GM12878 (cell line): ENCODE results near the gene USP5.

Experiments
- BHLHE40 ChIP-seq, 2 experiments: fragments of 450-650 bp in 1 of 2; IDR thresholded peaks; 2 replicates each; pipeline ENCODE4 v1.6.1; 2011 to 2017; ENCODE audit warnings: low read depth in 2 of 2, borderline replicate concordance in 1 of 2, improper control_type of control experiment in 1 of 2, low read length in 1 of 2, mild to moderate bottlenecking in 1 of 2
- EZH2 ChIP-seq: IDR thresholded peaks from 2 replicates; pipeline ENCODE4 v1.6.1; 2012; ENCODE audit warnings: low read depth, mild to moderate bottlenecking, control low read depth, inconsistent platforms, low read length, borderline replicate concordance; ENCODE audit not compliant: control insufficient read depth
- FOXM1 ChIP-seq: IDR thresholded peaks from 2 replicates; pipeline ENCODE4 v1.6.1; 2012; ENCODE audit warnings: low read depth, mild to moderate bottlenecking, inconsistent platforms, low read length, moderate library complexity
- KDM1A ChIP-seq: fragments of 200-600 bp; sonication (generic); IDR thresholded peaks from 2 replicates; pipeline ENCODE4 v1.6.1; 2016; ENCODE audit warnings: borderline replicate concordance
- MTA2 ChIP-seq: fragments of 450-650 bp; IDR thresholded peaks from 2 replicates; pipeline ENCODE4 v1.6.1; 2016; ENCODE audit warnings: low read depth, mild to moderate bottlenecking, moderate library complexity
- MTA3 ChIP-seq: IDR thresholded peaks from 2 replicates; pipeline ENCODE4 v1.6.1; 2012; ENCODE audit warnings: low read length, inconsistent platforms, borderline replicate concordance
- NR2F1 ChIP-seq: fragments of 450-650 bp; conservative IDR thresholded peaks from 2 replicates; pipeline ENCODE4 v1.6.1; 2017; ENCODE audit warnings: mild to moderate bottlenecking
- POLR2AphosphoS5 ChIP-seq: IDR thresholded peaks from 2 replicates; pipeline ENCODE4 v1.6.1; 2011; ENCODE audit warnings: mild to moderate bottlenecking, low read length, inconsistent platforms
- RB1 ChIP-seq: fragments of 450-650 bp; formaldehyde crosslinking; IDR thresholded peaks from 2 replicates; pipeline ENCODE4 v1.6.1; 2017; ENCODE audit warnings: mild to moderate bottlenecking, borderline replicate concordance
- TAF1 ChIP-seq: IDR thresholded peaks from 2 replicates; pipeline ENCODE4 v1.6.1; 2011; ENCODE audit warnings: mild to moderate bottlenecking, low read depth, low read length, borderline replicate concordance
- TCF3 ChIP-seq: IDR thresholded peaks from 2 replicates; pipeline ENCODE4 v1.6.1; 2012; ENCODE audit warnings: low read depth, mild to moderate bottlenecking, low read length, borderline replicate concordance; ENCODE audit not compliant: insufficient read depth
- TF ChIP-seq, protein P1 (sequence below): IDR thresholded peaks from 2 replicates; pipeline ENCODE4 v1.6.1; 2011; ENCODE audit warnings: mild to moderate bottlenecking, low read depth, low read length, moderate library complexity; ENCODE audit not compliant: insufficient replicate concordance
- TF ChIP-seq, protein P2 (sequence below), 3 experiments: IDR thresholded peaks in 2 of 3; conservative IDR thresholded peaks in 1 of 3; 2 replicates each; pipeline ENCODE4 v1.5.1; 2011; ENCODE audit warnings: low read depth in 3 of 3, low read length in 3 of 3, mild to moderate bottlenecking in 3 of 3, control low read depth in 2 of 3, moderate library complexity in 2 of 3, inconsistent platforms in 1 of 3, mixed read lengths in 1 of 3; ENCODE audit not compliant: control insufficient read depth in 2 of 3, insufficient read depth in 1 of 3; ENCODE audit errors: extremely low read depth in 1 of 3
- TF ChIP-seq, protein P3 (sequence below): fragments of 450-650 bp; IDR thresholded peaks from 2 replicates; pipeline ENCODE4 v1.6.1; 2016; ENCODE audit warnings: mild to moderate bottlenecking

DNA sequence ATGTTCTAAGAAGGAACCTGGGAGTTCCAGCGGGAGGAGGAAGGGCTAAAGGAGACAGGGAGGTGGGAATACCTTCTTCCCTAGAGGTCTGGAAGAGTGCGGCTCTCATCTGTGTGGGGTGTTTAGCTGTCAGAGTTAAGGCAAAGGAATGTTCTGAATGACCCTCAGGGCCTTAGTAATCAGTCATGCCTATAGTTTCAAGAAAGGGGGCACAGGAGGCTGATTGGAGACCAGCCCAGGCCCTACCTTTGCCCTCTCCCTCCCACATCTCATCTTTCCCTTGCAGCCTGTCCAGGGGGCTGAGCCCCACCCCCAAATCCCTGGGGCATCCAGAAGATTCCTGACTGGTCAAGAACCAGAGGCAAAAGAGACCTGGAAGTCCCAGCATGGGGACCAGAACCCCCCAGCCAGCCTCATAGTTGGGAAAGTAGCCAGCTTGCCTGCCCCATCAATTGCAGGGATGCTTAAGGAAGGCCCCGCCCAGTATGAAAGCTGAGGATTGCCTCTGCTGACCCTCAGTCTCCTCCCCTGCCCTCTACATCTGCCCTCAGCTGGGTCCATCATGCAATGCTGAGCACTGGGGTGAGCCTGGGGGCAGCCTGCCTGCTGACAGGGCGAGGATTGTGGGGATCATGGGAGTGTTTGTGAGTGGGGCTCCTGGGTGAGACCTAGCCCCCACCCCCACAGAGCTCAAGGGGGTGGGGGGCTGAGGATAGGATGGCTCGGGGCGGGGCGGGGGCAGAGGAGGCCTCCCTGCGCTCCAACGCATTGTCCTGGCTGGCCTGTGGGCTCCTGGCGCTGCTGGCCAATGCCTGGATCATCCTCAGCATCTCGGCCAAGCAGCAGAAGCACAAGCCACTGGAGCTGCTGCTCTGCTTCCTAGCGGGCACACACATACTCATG lies 28.5 kb upstream of the USP5 start:
- TF ChIP-seq TCF3 (no peak), POLR2AphosphoS5 (no peak), KDM1A (no peak), EZH2 (no peak), FOXM1 (no peak), TAF1 (no peak), RB1 (no peak), BHLHE40 (IDR thresholded peaks at IDR 0.05; ENCODE audit: borderline replicate concordance in 1 of 2, low read depth in 2 of 2, low read length in 1 of 2) (no peak), MTA3 (no peak), MTA2 (no peak), NR2F1 (no peak)
- TF ChIP-seq, protein P1, sequence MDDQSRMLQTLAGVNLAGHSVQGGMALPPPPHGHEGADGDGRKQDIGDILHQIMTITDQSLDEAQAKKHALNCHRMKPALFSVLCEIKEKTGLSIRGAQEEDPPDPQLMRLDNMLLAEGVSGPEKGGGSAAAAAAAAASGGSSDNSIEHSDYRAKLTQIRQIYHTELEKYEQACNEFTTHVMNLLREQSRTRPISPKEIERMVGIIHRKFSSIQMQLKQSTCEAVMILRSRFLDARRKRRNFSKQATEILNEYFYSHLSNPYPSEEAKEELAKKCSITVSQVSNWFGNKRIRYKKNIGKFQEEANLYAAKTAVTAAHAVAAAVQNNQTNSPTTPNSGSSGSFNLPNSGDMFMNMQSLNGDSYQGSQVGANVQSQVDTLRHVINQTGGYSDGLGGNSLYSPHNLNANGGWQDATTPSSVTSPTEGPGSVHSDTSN, result no peak
- TF ChIP-seq, protein P2, sequence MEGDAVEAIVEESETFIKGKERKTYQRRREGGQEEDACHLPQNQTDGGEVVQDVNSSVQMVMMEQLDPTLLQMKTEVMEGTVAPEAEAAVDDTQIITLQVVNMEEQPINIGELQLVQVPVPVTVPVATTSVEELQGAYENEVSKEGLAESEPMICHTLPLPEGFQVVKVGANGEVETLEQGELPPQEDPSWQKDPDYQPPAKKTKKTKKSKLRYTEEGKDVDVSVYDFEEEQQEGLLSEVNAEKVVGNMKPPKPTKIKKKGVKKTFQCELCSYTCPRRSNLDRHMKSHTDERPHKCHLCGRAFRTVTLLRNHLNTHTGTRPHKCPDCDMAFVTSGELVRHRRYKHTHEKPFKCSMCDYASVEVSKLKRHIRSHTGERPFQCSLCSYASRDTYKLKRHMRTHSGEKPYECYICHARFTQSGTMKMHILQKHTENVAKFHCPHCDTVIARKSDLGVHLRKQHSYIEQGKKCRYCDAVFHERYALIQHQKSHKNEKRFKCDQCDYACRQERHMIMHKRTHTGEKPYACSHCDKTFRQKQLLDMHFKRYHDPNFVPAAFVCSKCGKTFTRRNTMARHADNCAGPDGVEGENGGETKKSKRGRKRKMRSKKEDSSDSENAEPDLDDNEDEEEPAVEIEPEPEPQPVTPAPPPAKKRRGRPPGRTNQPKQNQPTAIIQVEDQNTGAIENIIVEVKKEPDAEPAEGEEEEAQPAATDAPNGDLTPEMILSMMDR (IDR thresholded peaks at IDR 0.05 in 2 of 3, conservative IDR thresholded peaks at IDR 0.05 in 1 of 3; ENCODE audit: control insufficient read depth in 2 of 3, extremely low read depth in 1 of 3, insufficient read depth in 1 of 3, low read depth in 3 of 3, low read length in 3 of 3), result no peak
- TF ChIP-seq, protein P3, sequence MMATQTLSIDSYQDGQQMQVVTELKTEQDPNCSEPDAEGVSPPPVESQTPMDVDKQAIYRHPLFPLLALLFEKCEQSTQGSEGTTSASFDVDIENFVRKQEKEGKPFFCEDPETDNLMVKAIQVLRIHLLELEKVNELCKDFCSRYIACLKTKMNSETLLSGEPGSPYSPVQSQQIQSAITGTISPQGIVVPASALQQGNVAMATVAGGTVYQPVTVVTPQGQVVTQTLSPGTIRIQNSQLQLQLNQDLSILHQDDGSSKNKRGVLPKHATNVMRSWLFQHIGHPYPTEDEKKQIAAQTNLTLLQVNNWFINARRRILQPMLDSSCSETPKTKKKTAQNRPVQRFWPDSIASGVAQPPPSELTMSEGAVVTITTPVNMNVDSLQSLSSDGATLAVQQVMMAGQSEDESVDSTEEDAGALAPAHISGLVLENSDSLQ, result no peak
